ENCODE data around the gene GALNTL6. TPM values are rescaled to one million over a fixed set of nuclear protein-coding genes. Genes with fewer than 3 reads are reported as not detected.
A peak's percentile ranks its signal among the peaks of the same experiment; 100 is the strongest.

GALNTL6 gene
- polyA plus RNA-seq, 1 donor (not counting 4 experiments of a cell fraction or from before 2014, with no cell fraction given) = not detected

- Histone ChIP-seq H3K4me1 (ENCODE audit: control insufficient read depth, extremely low read depth, insufficient read depth, low read length) (no peaks in the 10 kb centered on the region), H3K27ac (ENCODE audit: control insufficient read depth, insufficient read depth, low read length) (no peak overlapping the region), H3K9me1 (ENCODE audit: control insufficient read depth, extremely low read depth, insufficient read depth, low read length) (no peaks in the 10 kb centered on the region), H4K20me1 (ENCODE audit: control insufficient read depth, extremely low read depth, insufficient read depth, low read length) (no peaks in the 10 kb centered on the region), H3K4me3 (ENCODE audit: control insufficient read depth in 2 of 3, extremely low read depth in 1 of 3, insufficient read depth in 2 of 3, low read depth in 1 of 3, low read length in 3 of 3) (no peak overlapping the region), H3K79me2 (ENCODE audit: control insufficient read depth, insufficient read depth, low read length) (no peaks in the 10 kb centered on the region), H3K9ac (ENCODE audit: control insufficient read depth, extremely low read depth, insufficient read depth, low read length) (no peak overlapping the region), H3K4me2 (ENCODE audit: control insufficient read depth, extremely low read depth, insufficient read depth, low read depth, low read length) (peak overlapping the region; percentile 32), H3K36me3 (ENCODE audit: control insufficient read depth in 2 of 2, extremely low read depth in 1 of 2, insufficient read depth in 2 of 2, low read length in 2 of 2) (no peaks in the 10 kb centered on the region), H2AFZ (ENCODE audit: control insufficient read depth, low read length) (peak overlapping the region; percentile 23), H3K9me3 (ENCODE audit: control insufficient read depth, low read depth, low read length) (no peaks in the 10 kb centered on the region), H3K27me3 (ENCODE audit: control insufficient read depth, extremely low read depth, insufficient read depth, low read length) (peaks cover 27% of the 10 kb centered on the region)
- dilution Hi-C loops (cut with MboI; ENCODE audit: extremely low pct_ligation_motif_present, low sequenced_read_pairs) = no loop called here
- FAIRE-seq = no peak
- TF ChIP-seq CTCF (optimal IDR thresholded peaks at IDR 0.05 in 1 of 3, IDR thresholded peaks at IDR 0.05 in 1 of 3, conservative IDR thresholded peaks at IDR 0.05 in 1 of 3; ENCODE audit: extremely low read depth in 1 of 3, insufficient read depth in 2 of 3, low read length in 3 of 3) = no peak
- no peak for TF ChIP-seq EZH2 (IDR thresholded peaks at IDR 0.05; ENCODE audit: low read length)
- DNase-seq (ENCODE audit: low read depth, low spot score) = no peak
Measured at GRCh38 chr4:171812333-171812664, 905 bp upstream of the GALNTL6 start.

DNA sequence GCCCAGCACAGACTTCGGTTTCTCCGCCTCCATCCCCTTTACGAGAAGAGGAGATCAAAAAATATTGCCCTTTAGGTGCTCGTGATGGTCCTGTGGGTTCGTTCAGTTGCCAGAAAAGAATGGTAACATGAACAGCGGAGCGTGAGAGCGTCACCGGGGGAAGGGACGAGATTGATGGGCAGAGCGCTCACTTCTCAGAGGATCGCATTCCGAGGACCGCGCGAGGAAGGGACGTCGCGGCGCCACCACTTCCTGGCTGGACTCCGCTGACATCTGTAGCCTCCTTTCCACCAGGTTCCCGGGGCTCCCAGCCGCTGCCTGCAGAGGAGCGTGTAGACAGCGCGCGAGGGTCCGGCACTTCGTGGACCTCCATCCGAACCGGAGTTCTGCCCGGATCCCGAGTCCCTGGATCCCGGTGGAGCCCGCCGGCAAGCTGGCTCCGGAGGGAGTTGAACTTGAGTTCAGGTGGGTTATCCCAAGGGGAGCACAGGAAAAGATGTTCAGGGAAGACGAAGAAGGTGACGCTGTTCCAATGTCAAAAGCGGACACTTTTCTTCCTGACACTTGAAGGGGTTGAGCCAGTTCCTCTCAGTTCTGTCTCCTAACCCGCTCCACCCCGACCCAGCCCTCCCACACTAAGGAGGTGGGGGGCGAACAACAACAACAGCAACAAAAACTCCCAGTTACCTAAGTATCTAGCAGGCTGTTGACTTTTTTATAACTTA lies 484 bp downstream of the GALNTL6 start:
- H3K9ac ChIP-seq (ENCODE audit: control insufficient read depth, extremely low read depth, insufficient read depth, low read length) = no peak overlapping the region
- no peaks in the 10 kb centered on the region for H3K79me2 ChIP-seq (ENCODE audit: control insufficient read depth, insufficient read depth, low read length)
- dilution Hi-C loops (cut with MboI; ENCODE audit: extremely low pct_ligation_motif_present, low sequenced_read_pairs) = no loop called here
- H2AFZ ChIP-seq (ENCODE audit: control insufficient read depth, low read length) = peak overlapping the region; percentile 71
- no peak for FAIRE-seq
- H3K4me2 ChIP-seq (ENCODE audit: control insufficient read depth, extremely low read depth, insufficient read depth, low read depth, low read length) = no peak overlapping the region
- peaks cover 27% of the 10 kb centered on the region for H3K27me3 ChIP-seq (ENCODE audit: control insufficient read depth, extremely low read depth, insufficient read depth, low read length)
- H3K27ac ChIP-seq (ENCODE audit: control insufficient read depth, insufficient read depth, low read length) = no peak overlapping the region
- H4K20me1 ChIP-seq (ENCODE audit: control insufficient read depth, extremely low read depth, insufficient read depth, low read length) = no peaks in the 10 kb centered on the region
- no peaks in the 10 kb centered on the region for H3K9me3 ChIP-seq (ENCODE audit: control insufficient read depth, low read depth, low read length)
- H3K9me1 ChIP-seq (ENCODE audit: control insufficient read depth, extremely low read depth, insufficient read depth, low read length) = no peaks in the 10 kb centered on the region
- TF ChIP-seq EZH2 (IDR thresholded peaks at IDR 0.05; ENCODE audit: low read length) (peak; percentile 15), CTCF (optimal IDR thresholded peaks at IDR 0.05 in 1 of 3, IDR thresholded peaks at IDR 0.05 in 1 of 3, conservative IDR thresholded peaks at IDR 0.05 in 1 of 3; ENCODE audit: extremely low read depth in 1 of 3, insufficient read depth in 2 of 3, low read length in 3 of 3) (no peak)
- no peaks in the 10 kb centered on the region for H3K4me1 ChIP-seq (ENCODE audit: control insufficient read depth, extremely low read depth, insufficient read depth, low read length)
- H3K4me3 ChIP-seq (ENCODE audit: control insufficient read depth in 2 of 3, extremely low read depth in 1 of 3, insufficient read depth in 2 of 3, low read depth in 1 of 3, low read length in 3 of 3) = peak overlapping the region in 2 of 3 experiments; percentile 7 to 21
- H3K36me3 ChIP-seq (ENCODE audit: control insufficient read depth in 2 of 2, extremely low read depth in 1 of 2, insufficient read depth in 2 of 2, low read length in 2 of 2) = no peaks in the 10 kb centered on the region
- DNase-seq (ENCODE audit: low read depth, low spot score) = no peak

Measured in keratinocyte (primary cell).